Left colon (tissue), 2 donors: ENCODE data around the gene NLK. TPM values are rescaled to one million over a fixed set of nuclear protein-coding genes. Genes with fewer than 3 reads are reported as not detected.
"Not testable (repeated sequence)": the region's sequence is repeated elsewhere in the genome, so short reads cannot be mapped to it uniquely, and the experiment has no call there.

Source experiments
- ATAC-seq: fragments of 200-7000 bp; cut with Tn5 transposase; one replicate; pipeline ENCODE4 v1.9.1; 2020; ENCODE audit warnings: mild to moderate bottlenecking, moderate library complexity
- DNase-seq, 2 donors: peaks; one replicate each; pipeline ENCODE4 v3.0.0-alpha.2; 2020
- intact Hi-C, 2 donors: fragments of 100-400 bp; cut with DNase I in 1 of 2; cut with micrococcal nuclease in 1 of 2; formaldehyde crosslinking; loops; one replicate each; pipeline versions ENCODE4 v1.11.2 to v1.14.0; 2022; cut with DNase I, micrococcal nuclease
- total RNA-seq, 2 donors: library from RNA; stranded (reverse); fragmentation: NEBNext Ultra II Directional; extraction: Animal tissue kit (Norgen Biotek cat#: 25700); gene quantifications; one replicate each; pipeline ENCODE4 v1.2.1, GENCODE V29; 2021
- donor health status: DM: no; HTN: no; CAD: no.
- donor health status: DM: yes; HTN: yes; CAD: no.

The NLK gene
- total RNA-seq, 2 donors from 2014 or later = 22.6 to 25.2 TPM

GRCh38 chr17:28097254-28097653 is 54.8 kb downstream of the NLK start:
- DNase-seq (no peak), ATAC-seq (no peak)
- intact Hi-C loops = no loop called here

GRCh38 chr17:28097901-28098300 is 55.4 kb downstream of the NLK start:
- no peak for ATAC-seq
- no peak for DNase-seq
- intact Hi-C loops = no loop called here

- DNase-seq, ATAC-seq, intact Hi-C loops: not testable (repeated sequence)
Observed at GRCh38 chr17:28098591-28098990, 56.1 kb downstream of the NLK start.

- no peak for DNase-seq
- intact Hi-C loops = loop anchor here in 1 of 2 donors (10.0 kb wide), 1 partner anchor 65 kb away; no protein-coding TSS in a partner anchor
- no peak for ATAC-seq
Observed at GRCh38 chr17:28100251-28100650, 57.8 kb downstream of the NLK start.

GRCh38 chr17:28100936-28101335 is 58.5 kb downstream of the NLK start:
- no peak for ATAC-seq
- intact Hi-C loops = loop anchor here in 1 of 2 donors (10.0 kb wide), 1 partner anchor 64 kb away; no protein-coding TSS in a partner anchor

GRCh38 chr17:28101919-28102318 is 59.4 kb downstream of the NLK start:
- ATAC-seq (no peak), DNase-seq (no peak)
- intact Hi-C loops = loop anchor here in 1 of 2 donors (10.0 kb wide), 1 partner anchor 63 kb away; no protein-coding TSS in a partner anchor

More at GRCh38 chr17:28100936-28101335, 58.5 kb downstream of the NLK start:
- DNase-seq = no peak

- DNase-seq (no peak), ATAC-seq (no peak)
- intact Hi-C loops = loop anchor here in 1 of 2 donors (10.0 kb wide), 1 partner anchor 59 kb away; no protein-coding TSS in a partner anchor
Observed at GRCh38 chr17:28105501-28105900, 63.0 kb downstream of the NLK start.

GRCh38 chr17:28110184-28110583 is 67.7 kb downstream of the NLK start:
- intact Hi-C loops = no loop called here
- no peak for DNase-seq
- no peak for ATAC-seq

- DNase-seq (no peak), ATAC-seq (peak; percentile 51)
- intact Hi-C loops = no loop called here
Observed at GRCh38 chr17:28112181-28112580, 69.7 kb downstream of the NLK start.

GRCh38 chr17:28112606-28113005 is 70.1 kb downstream of the NLK start:
- DNase-seq = no peak
- intact Hi-C loops = no loop called here
- ATAC-seq = no peak

- intact Hi-C loops = no loop called here
- no peak for ATAC-seq
- no peak for DNase-seq
Observed at GRCh38 chr17:28113269-28113668, 70.8 kb downstream of the NLK start.

- ATAC-seq (no peak), DNase-seq (no peak)
- intact Hi-C loops = no loop called here
Observed at GRCh38 chr17:28115046-28115445, 72.6 kb downstream of the NLK start.

GRCh38 chr17:28117304-28117703 is 74.8 kb downstream of the NLK start:
- no peak for DNase-seq
- no peak for ATAC-seq
- intact Hi-C loops = no loop called here

GRCh38 chr17:28118362-28118761 is 75.9 kb downstream of the NLK start:
- DNase-seq = no peak
- ATAC-seq = no peak
- intact Hi-C loops = no loop called here

GRCh38 chr17:28119046-28119445 is 76.6 kb downstream of the NLK start:
- ATAC-seq = no peak
- no peak for DNase-seq
- intact Hi-C loops = no loop called here

- ATAC-seq (no peak), DNase-seq (no peak)
- intact Hi-C loops = no loop called here
Observed at GRCh38 chr17:28119560-28119959, 77.1 kb downstream of the NLK start.

GRCh38 chr17:28120766-28121165 is 78.3 kb downstream of the NLK start:
- no peak for ATAC-seq
- DNase-seq = no peak
- intact Hi-C loops = no loop called here

- intact Hi-C loops = no loop called here
- ATAC-seq (peak; percentile 79), DNase-seq (no peak)
Observed at GRCh38 chr17:28124962-28125361, 82.5 kb downstream of the NLK start.

GRCh38 chr17:28125526-28126378 is 83.3 kb downstream of the NLK start:
- ATAC-seq (peak; percentile 81), DNase-seq (peak in 1 of 2 donors; percentile 7)
- intact Hi-C loops = no loop called here

- ATAC-seq (no peak), DNase-seq (no peak)
- intact Hi-C loops = no loop called here
Observed at GRCh38 chr17:28127196-28127595, 84.7 kb downstream of the NLK start.
